HepG2 (cell line): ENCODE data around the gene LRRC42. TPM values are rescaled to one million over a fixed set of nuclear protein-coding genes. Genes with fewer than 3 reads are reported as not detected.
A peak's percentile ranks its signal among the peaks of the same experiment; 100 is the strongest.

ENCODE experiments used
- FOXA3 ChIP-seq: IDR thresholded peaks from 2 replicates; pipeline ENCODE4 v1.6.1; 2016; ENCODE audit warnings: missing genetic modification reagents, missing compliant biosample characterization
- KDM5A ChIP-seq: fragments of 200-600 bp; sonication (generic); IDR thresholded peaks from 2 replicates; pipeline ENCODE4 v1.7.0; 2018; ENCODE audit warnings: antibody characterized with exemption, mild to moderate bottlenecking, low read length, borderline replicate concordance
- RFX5 ChIP-seq: IDR thresholded peaks from 2 replicates; pipeline ENCODE4 v1.6.1; 2011; ENCODE audit warnings: low read depth, low read length, improper control_type of control experiment
- ZC3H4 ChIP-seq: sonication (generic); formaldehyde crosslinking; IDR thresholded peaks from 2 replicates; pipeline ENCODE4 v1.4.0; 2020; ENCODE audit warnings: missing genetic modification reagents, borderline replicate concordance
- ZNF780A ChIP-seq: sonication (generic); formaldehyde crosslinking; IDR thresholded peaks from 2 replicates; pipeline ENCODE4 v1.8.0; 2022; ENCODE audit warnings: mild to moderate bottlenecking, missing genetic modification reagents, moderate library complexity
- ZSCAN29 ChIP-seq: sonication (generic); formaldehyde crosslinking; conservative IDR thresholded peaks from 2 replicates; pipeline ENCODE4 v1.4.0; 2020; ENCODE audit warnings: mild to moderate bottlenecking, missing genetic modification reagents
- polyA plus RNA-seq, 8 experiments: library from polyadenylated mRNA; depleted of rRNA in 3 of 8; stranded (reverse) in 7 of 8; unstranded in 1 of 8; fragments of >200 nt; fragmentation: Illumina TruSeq in 4 of 8; extraction: Trizol in 4 of 8; gene quantifications; 2 replicates each; pipeline versions ENCODE4 v1.2.1 to v1.2.3, GENCODE V29; 2011 to 2016; ENCODE audit warnings: low read depth in 4 of 8, missing spikeins in 1 of 8, mixed read lengths in 1 of 8; ENCODE audit not compliant: insufficient read depth in 1 of 8
- total RNA-seq, 5 experiments: library from RNA; depleted of rRNA; stranded (reverse); fragments of >200 nt; fragmentation: Illumina TruSeq; extraction: Trizol; gene quantifications; 2 replicates each; pipeline ENCODE4 v1.2.3, GENCODE V29; 2016; ENCODE audit warnings: low read depth in 1 of 5
- TF ChIP-seq, protein P1 (sequence below): sonication (generic); formaldehyde crosslinking; IDR thresholded peaks from 2 replicates; pipeline ENCODE4 v1.4.0; 2020; ENCODE audit warnings: mild to moderate bottlenecking, missing genetic modification reagents
- TF ChIP-seq, protein P2 (sequence below): sonication (generic); formaldehyde crosslinking; IDR thresholded peaks from 2 replicates; pipeline ENCODE4 v1.4.0; 2020; ENCODE audit warnings: missing genetic modification reagents
- TF ChIP-seq, protein P3 (sequence below): sonication (generic); formaldehyde crosslinking; IDR thresholded peaks from 2 replicates; pipeline ENCODE4 v1.5.1; 2020; ENCODE audit warnings: missing genetic modification reagents, mild to moderate bottlenecking, borderline replicate concordance
- TF ChIP-seq, protein P4 (sequence below): sonication (generic); formaldehyde crosslinking; IDR thresholded peaks from 2 replicates; pipeline ENCODE4 v1.5.0; 2020; ENCODE audit warnings: missing genetic modification reagents, mild to moderate bottlenecking, borderline replicate concordance

LRRC42 gene
- total and polyA plus RNA-seq, 2 of the 13 experiments (the other 11 are each of a cell fraction or from before 2014, with no cell fraction given): 30.6 to 43.6 TPM

DNA sequence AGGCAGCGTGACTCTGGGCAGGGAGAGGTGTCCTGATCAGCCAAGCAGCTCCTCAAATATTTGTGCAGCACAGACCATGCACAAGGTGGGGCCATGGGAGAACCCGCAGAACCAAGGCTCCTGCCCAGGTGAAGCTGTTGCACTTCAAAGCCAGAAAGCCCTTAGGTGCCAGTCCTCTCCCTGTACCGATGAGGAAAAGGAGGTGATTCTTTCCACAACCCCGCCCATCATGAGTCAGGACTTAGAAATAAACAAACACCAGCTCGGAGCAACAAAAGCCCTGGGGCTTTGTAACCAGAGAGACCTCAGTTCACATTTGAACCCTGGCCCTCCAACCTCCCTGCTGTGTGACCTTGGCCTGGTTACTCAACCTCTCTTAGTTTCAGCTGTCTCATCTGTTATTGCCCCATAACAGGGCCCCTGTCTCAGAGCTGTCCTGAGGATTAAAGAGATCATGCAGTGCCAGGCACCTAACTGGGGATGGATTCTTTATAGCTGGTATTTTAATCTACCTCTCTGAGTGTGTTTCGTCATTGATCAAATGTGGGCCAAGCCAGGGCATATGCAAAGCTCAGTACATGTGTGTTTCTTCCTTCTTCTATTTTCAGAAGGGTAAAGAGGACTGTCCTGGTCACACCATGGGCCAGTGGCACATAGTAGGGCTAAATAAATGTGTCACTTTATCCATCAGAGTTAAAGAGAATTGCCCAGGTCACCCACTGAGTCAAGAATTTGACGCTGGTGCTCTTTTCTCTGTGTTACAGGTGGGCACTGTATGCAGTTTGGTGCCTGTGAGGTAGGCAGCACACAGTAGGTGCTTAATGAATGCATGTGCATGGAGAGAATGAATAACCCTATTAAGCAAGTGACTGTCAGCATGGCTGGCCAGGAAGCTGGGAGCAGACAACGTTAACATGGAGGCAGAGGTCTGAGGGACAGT, 70.5 kb downstream of the LRRC42 start (continued):
- TF ChIP-seq, protein P1, sequence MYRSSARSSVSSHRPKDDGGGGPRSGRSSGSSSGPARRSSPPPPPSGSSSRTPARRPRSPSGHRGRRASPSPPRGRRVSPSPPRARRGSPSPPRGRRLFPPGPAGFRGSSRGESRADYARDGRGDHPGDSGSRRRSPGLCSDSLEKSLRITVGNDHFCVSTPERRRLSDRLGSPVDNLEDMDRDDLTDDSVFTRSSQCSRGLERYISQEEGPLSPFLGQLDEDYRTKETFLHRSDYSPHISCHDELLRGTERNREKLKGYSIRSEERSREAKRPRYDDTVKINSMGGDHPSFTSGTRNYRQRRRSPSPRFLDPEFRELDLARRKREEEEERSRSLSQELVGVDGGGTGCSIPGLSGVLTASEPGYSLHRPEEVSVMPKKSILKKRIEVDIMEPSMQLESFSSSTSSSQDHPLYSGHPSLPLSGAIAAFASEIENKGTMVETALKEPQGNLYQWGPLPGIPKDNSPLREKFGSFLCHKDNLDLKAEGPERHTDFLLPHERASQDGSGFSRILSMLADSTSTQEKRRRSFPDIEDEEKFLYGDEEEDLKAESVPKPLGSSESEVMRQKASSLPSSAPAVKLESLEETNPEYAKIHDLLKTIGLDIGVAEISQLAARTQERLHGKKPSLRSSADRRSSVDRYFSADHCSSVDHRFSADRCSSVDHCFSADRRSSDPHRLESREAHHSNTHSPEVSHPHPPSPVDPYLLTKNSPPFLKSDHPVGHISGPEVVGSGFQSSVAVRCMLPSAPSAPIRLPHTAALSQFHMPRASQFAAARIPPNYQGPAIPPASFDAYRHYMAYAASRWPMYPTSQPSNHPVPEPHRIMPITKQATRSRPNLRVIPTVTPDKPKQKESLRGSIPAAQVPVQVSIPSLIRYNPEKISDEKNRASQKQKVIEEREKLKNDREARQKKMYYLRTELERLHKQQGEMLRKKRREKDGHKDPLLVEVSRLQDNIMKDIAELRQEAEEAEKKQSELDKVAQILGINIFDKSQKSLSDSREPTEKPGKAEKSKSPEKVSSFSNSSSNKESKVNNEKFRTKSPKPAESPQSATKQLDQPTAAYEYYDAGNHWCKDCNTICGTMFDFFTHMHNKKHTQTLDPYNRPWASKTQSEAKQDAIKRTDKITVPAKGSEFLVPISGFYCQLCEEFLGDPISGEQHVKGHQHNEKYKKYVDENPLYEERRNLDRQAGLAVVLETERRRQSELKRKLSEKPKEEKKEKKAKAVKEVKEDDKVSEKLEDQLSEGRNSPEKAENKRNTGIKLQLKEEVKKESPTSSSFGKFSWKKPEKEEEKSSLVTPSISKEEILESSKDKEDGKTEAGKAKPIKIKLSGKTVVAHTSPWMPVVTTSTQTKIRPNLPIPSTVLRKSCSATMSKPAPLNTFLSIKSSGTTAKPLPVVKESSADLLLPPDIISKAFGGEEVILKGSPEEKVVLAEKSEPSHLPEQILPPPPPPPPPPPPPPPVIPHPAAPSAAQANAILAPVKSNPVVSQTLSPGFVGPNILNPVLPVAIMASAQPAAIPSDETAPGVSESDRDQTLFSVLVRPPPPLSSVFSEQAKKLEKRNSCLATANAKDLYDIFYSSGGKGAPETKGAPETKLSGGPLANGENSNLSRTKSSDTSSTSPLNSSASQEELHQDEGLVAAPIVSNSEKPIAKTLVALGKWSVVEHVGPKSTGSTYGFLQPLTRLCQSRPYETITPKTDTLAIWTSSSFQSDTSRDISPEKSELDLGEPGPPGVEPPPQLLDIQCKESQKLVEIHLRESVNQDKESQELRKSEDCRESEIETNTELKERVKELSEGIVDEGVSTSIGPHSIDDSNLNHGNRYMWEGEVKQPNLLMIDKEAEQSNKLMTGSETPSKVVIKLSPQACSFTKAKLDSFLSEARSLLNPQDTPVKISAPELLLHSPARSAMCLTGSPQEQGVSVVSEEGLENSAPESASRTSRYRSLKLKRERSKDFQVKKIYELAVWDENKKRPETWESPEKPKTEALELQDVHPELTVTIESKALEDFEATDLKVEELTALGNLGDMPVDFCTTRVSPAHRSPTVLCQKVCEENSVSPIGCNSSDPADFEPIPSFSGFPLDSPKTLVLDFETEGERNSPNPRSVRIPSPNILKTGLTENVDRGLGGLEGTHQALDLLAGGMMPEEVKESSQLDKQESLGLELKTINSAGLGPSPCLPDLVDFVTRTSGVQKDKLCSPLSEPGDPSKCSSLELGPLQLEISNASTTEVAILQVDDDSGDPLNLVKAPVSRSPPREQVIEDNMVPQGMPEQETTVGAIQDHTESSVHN: no peak
- TF ChIP-seq ZSCAN29 (CRISPR knock-in tag): peak; percentile 71; the same call in 1 of the 2 replicates
- TF ChIP-seq, protein P2, sequence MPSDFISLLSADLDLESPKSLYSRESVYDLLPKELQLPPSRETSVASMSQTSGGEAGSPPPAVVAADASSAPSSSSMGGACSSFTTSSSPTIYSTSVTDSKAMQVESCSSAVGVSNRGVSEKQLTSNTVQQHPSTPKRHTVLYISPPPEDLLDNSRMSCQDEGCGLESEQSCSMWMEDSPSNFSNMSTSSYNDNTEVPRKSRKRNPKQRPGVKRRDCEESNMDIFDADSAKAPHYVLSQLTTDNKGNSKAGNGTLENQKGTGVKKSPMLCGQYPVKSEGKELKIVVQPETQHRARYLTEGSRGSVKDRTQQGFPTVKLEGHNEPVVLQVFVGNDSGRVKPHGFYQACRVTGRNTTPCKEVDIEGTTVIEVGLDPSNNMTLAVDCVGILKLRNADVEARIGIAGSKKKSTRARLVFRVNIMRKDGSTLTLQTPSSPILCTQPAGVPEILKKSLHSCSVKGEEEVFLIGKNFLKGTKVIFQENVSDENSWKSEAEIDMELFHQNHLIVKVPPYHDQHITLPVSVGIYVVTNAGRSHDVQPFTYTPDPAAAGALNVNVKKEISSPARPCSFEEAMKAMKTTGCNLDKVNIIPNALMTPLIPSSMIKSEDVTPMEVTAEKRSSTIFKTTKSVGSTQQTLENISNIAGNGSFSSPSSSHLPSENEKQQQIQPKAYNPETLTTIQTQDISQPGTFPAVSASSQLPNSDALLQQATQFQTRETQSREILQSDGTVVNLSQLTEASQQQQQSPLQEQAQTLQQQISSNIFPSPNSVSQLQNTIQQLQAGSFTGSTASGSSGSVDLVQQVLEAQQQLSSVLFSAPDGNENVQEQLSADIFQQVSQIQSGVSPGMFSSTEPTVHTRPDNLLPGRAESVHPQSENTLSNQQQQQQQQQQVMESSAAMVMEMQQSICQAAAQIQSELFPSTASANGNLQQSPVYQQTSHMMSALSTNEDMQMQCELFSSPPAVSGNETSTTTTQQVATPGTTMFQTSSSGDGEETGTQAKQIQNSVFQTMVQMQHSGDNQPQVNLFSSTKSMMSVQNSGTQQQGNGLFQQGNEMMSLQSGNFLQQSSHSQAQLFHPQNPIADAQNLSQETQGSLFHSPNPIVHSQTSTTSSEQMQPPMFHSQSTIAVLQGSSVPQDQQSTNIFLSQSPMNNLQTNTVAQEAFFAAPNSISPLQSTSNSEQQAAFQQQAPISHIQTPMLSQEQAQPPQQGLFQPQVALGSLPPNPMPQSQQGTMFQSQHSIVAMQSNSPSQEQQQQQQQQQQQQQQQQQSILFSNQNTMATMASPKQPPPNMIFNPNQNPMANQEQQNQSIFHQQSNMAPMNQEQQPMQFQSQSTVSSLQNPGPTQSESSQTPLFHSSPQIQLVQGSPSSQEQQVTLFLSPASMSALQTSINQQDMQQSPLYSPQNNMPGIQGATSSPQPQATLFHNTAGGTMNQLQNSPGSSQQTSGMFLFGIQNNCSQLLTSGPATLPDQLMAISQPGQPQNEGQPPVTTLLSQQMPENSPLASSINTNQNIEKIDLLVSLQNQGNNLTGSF (CRISPR knock-in tag): no peak
- TF ChIP-seq RFX5: no peak
- TF ChIP-seq KDM5A: no peak
- TF ChIP-seq, protein P3, sequence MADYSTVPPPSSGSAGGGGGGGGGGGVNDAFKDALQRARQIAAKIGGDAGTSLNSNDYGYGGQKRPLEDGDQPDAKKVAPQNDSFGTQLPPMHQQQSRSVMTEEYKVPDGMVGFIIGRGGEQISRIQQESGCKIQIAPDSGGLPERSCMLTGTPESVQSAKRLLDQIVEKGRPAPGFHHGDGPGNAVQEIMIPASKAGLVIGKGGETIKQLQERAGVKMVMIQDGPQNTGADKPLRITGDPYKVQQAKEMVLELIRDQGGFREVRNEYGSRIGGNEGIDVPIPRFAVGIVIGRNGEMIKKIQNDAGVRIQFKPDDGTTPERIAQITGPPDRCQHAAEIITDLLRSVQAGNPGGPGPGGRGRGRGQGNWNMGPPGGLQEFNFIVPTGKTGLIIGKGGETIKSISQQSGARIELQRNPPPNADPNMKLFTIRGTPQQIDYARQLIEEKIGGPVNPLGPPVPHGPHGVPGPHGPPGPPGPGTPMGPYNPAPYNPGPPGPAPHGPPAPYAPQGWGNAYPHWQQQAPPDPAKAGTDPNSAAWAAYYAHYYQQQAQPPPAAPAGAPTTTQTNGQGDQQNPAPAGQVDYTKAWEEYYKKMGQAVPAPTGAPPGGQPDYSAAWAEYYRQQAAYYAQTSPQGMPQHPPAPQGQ (CRISPR knock-in tag): no peak
- no peak for TF ChIP-seq ZC3H4 (CRISPR knock-in tag)
- TF ChIP-seq, protein P4, sequence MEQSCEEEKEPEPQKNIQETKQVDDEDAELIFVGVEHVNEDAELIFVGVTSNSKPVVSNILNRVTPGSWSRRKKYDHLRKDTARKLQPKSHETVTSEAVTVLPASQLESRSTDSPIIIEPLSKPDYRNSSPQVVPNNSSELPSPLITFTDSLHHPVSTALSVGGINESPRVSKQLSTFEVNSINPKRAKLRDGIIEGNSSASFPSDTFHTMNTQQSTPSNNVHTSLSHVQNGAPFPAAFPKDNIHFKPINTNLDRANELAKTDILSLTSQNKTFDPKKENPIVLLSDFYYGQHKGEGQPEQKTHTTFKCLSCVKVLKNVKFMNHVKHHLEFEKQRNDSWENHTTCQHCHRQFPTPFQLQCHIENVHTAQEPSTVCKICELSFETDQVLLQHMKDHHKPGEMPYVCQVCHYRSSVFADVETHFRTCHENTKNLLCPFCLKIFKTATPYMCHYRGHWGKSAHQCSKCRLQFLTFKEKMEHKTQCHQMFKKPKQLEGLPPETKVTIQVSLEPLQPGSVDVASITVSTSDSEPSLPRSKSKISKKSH (CRISPR knock-in tag): no peak
- no peak for TF ChIP-seq ZNF780A (CRISPR knock-in tag)
- peak; percentile 68 for TF ChIP-seq FOXA3
